AG04450 (cell line): ENCODE results near the gene MPDU1. TPM values are rescaled to one million over a fixed set of nuclear protein-coding genes. Genes with fewer than 3 reads are reported as not detected.
A peak's percentile ranks its signal among the peaks of the same experiment; 100 is the strongest.

Experiments used
- CTCF ChIA-PET: fragments of 300-600, 350-600 bp; formaldehyde crosslinking; extraction: SDS; loops from one replicate; lab custom pipeline; 2022; ENCODE audit warnings: antibody characterized with exemption, inconsistent platforms; lab: Charles Lee
- POLR2A ChIA-PET: fragments of 350-600 bp; formaldehyde crosslinking; extraction: SDS; loops from one replicate; lab custom pipeline; 2021; ENCODE audit warnings: antibody characterized with exemption, inconsistent platforms; lab: Yijun Ruan, JAX
- DNase-seq: peaks from one replicate; pipeline ENCODE4 v3.0.0-alpha.2; 2011; ENCODE audit warnings: low read depth, low spot score
- H3K27ac ChIP-seq: one replicate; pipeline ENCODE4 v1.5.1; 2012; ENCODE audit warnings: low read depth, low read length, control low read depth
- H3K27me3 ChIP-seq: one replicate; pipeline ENCODE4 v1.6.0; 2012; ENCODE audit warnings: low read length; ENCODE audit not compliant: control insufficient read depth, insufficient read depth
- H3K4me3 ChIP-seq: 2 replicates; pipeline ENCODE4 v1.5.1; 2011; ENCODE audit warnings: mild to moderate bottlenecking, low read depth, low read length, control low read depth
- H3K9me3 ChIP-seq: 2 replicates; pipeline ENCODE4 v1.5.1; 2012; ENCODE audit warnings: low read length; ENCODE audit not compliant: control insufficient read depth, insufficient read depth
- CTCF ChIP-seq: IDR thresholded peaks from 2 replicates; pipeline ENCODE4 v1.5.1; 2011; ENCODE audit warnings: low read depth, low read length, control low read depth, inconsistent platforms
- polyA plus RNA-seq: library from polyadenylated mRNA; depleted of rRNA; stranded (reverse); fragments of >200 nt; gene quantifications from 2 replicates; pipeline ENCODE4 v1.2.3, GENCODE V29; 2011

MPDU1 gene
- polyA plus RNA-seq, 1 experiment: 131 TPM

- POLR2A ChIA-PET: no interaction called here
- Histone ChIP-seq H3K27ac (no peak overlapping the region), H3K9me3 (no peaks in the 10 kb centered on the region), H3K4me3 (no peak overlapping the region), H3K27me3 (no peaks in the 10 kb centered on the region)
- no peak for DNase-seq
- TF ChIP-seq CTCF: no peak
- CTCF ChIA-PET: interaction anchor here (0.7 to 2.4 kb wide), 2 partner anchors 43 to 131 kb away, joined by 3 to 23 read pairs; partner anchors contain the start of gene WRAP53
Observed at GRCh38 chr17:7557147-7557764, 26.4 kb upstream of the MPDU1 start.

DNA sequence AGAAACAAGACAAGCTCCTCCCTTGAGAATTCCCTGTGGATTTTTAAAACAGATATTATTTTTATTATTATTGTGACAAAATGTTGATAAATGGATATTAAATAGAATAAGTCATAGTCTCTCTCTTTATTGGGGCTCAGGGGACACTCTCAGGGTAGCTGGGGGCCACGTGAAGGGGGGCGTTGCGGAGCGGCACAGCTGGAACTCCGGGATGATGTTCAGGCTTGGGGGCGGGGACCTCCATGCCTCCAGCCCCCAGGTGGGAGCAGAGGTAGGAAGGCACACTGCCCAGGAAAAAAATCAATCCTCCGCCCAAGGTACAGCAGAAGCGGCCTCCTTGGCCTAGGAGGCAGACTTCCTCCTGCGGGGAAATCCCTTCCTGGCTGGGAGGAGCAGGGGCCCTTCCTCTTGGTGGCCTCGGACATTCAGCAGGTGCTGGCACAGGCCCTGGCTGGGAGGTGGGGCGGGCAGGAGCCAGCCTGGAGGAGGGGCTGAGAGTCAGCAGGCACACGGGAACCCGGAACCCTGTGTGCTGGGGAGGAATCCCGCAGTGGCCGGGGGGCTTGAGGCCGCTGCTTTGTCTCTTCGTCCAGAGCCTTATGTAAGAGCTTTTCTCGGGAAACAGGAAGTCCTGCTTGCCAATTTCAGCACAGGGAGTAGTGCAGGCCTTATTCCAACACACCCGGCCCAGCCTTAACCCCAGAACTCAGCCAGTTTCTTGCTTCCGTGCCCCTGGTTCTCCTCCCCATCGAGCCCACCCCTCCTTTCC is 25.7 kb upstream of the MPDU1 start:
- DNase-seq: no peak
- TF ChIP-seq CTCF: no peak
- ChIA-PET CTCF (interaction anchor here (0.7 to 2.4 kb wide), 2 partner anchors 44 to 130 kb away, joined by 3 to 23 read pairs; partner anchors contain the start of gene WRAP53), POLR2A (no interaction called here)
- no peaks in the 10 kb centered on the region for H3K9me3 ChIP-seq
- peak overlapping the region; percentile 31 for H3K27ac ChIP-seq
- no peaks in the 10 kb centered on the region for H3K27me3 ChIP-seq
- H3K4me3 ChIP-seq: no peak overlapping the region

DNA sequence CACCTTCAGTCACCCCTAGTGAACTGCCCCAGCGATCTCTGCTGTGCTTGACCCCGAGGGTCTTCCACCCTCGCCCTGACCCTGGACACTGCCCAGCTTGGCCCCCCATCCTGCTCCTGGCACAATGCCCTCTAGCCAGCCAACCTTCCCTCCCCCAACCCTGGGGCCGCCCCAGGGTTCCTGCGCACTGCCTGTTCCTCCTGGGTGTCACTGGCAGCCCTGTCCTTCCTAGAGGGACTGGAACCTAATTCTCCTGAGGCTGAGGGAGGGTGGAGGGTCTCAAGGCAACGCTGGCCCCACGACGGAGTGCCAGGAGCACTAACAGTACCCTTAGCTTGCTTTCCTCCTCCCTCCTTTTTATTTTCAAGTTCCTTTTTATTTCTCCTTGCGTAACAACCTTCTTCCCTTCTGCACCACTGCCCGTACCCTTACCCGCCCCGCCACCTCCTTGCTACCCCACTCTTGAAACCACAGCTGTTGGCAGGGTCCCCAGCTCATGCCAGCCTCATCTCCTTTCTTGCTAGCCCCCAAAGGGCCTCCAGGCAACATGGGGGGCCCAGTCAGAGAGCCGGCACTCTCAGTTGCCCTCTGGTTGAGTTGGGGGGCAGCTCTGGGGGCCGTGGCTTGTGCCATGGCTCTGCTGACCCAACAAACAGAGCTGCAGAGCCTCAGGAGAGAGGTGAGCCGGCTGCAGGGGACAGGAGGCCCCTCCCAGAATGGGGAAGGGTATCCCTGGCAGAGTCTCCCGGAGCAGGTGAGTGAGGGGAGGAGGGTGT is 24.9 kb upstream of the MPDU1 start, which contains the start of gene TNFSF13:
TNFSF13 (plus strand) TSS at position 207 of the 776 bp plus-strand sequence; CDS start at position 497, 290 bp downstream.
- Histone ChIP-seq H3K27ac (peak within 1 kb of the TSS; percentile 31), H3K9me3 (no peaks in the 10 kb centered on the region; the same call in 1 of the 2 replicates), H3K27me3 (no peaks in the 10 kb centered on the region), H3K4me3 (no peak within 1 kb of the TSS)
- no peak for DNase-seq
- ChIA-PET POLR2A (no interaction called here), CTCF (interaction anchor here (2.4 to 3.1 kb wide), 2 partner anchors 45 to 203 kb away, joined by 22 to 23 read pairs; partner anchors contain the start of gene TMEM95)
- TF ChIP-seq CTCF: no peak

GRCh38 chr17:7559320-7560171 is 24.1 kb upstream of the MPDU1 start:
- DNase-seq: no peak
- POLR2A ChIA-PET: interaction anchor here (1.1 to 1.8 kb wide), 5 partner anchors 14 to 156 kb away, joined by 3 to 8 read pairs (median 7); partner anchors contain the start of genes SPEM1, TMEM256 and ZBTB4
- CTCF ChIA-PET: interaction anchor here (0.6 to 3.1 kb wide), 30 partner anchors 9 to 279 kb away, joined by 3 to 116 read pairs (median 7); partner anchors contain the start of genes MPDU1, NEURL4, NLGN2 and SLC2A4
- Histone ChIP-seq H3K27me3 (no peaks in the 10 kb centered on the region), H3K27ac (no peak overlapping the region), H3K9me3 (no peaks in the 10 kb centered on the region; the same call in 1 of the 2 replicates), H3K4me3 (no peak overlapping the region)
- no peak for TF ChIP-seq CTCF
